ENCODE data around the gene ANKRD61. TPM values are rescaled to one million over a fixed set of nuclear protein-coding genes. Genes with fewer than 3 reads are reported as not detected.
"Not testable (repeated sequence)": the region's sequence is repeated elsewhere in the genome, so short reads cannot be mapped to it uniquely, and the experiment has no call there.

ANKRD61 gene
- total RNA-seq, 1 experiment from 2014 or later, result 0.26 TPM

GRCh38 chr7:6035165-6035564, 4.0 kb downstream of the ANKRD61 start:
- Histone ChIP-seq H3K36me3 (ENCODE audit: low read depth, low read length) (peaks cover 48% of the 10 kb centered on the region), H3K9me2 (replicated peaks; ENCODE audit: low read length) (no peaks in the 10 kb centered on the region), H3K79me2 (ENCODE audit: low read length) (no peaks in the 10 kb centered on the region), H3K9me3 (ENCODE audit: low read length) (no peaks in the 10 kb centered on the region), H2AFZ (ENCODE audit: low read length) (no peak overlapping the region), H3K27me3 (ENCODE audit: low read length) (no peaks in the 10 kb centered on the region), H4K20me1 (ENCODE audit: low read length) (no peaks in the 10 kb centered on the region), H3K4me2 (ENCODE audit: low read length) (no peak overlapping the region), H3K27ac (ENCODE audit: low read length) (no peak overlapping the region), H3F3A (ENCODE audit: low read length, unreplicated experiment) (no peaks in the 10 kb centered on the region), H3K4me1 (ENCODE audit: insufficient read depth, low read length) (no peaks in the 10 kb centered on the region), H3K4me3 (ENCODE audit: low read length) (no peak overlapping the region), H3K9ac (ENCODE audit: low read length) (no peak overlapping the region)
- no peak for TF ChIP-seq CTCF (conservative IDR thresholded peaks at IDR 0.05; ENCODE audit: low read depth, low read length)
- no peak for TF ChIP-seq EZH2 (IDR thresholded peaks at IDR 0.05; ENCODE audit: low read length, unreplicated experiment)
- DNase-seq (no peak), ATAC-seq (no peak)
- intact Hi-C loops (cut with micrococcal nuclease), result no loop called here
- CTCF ChIA-PET, result no interaction called here
- POLR2A ChIA-PET (ENCODE audit: unreplicated experiment), result no interaction called here
- no TSS peak for BruUV-seq (replicated peaks)

GRCh38 chr7:6035686-6036085, 4.5 kb downstream of the ANKRD61 start:
- H3F3A ChIP-seq (ENCODE audit: low read length, unreplicated experiment), result no peaks in the 10 kb centered on the region
- H3K27me3 ChIP-seq (ENCODE audit: low read length), result no peaks in the 10 kb centered on the region
- H3K36me3 ChIP-seq (ENCODE audit: low read depth, low read length), result peaks cover 51% of the 10 kb centered on the region
- H3K9ac ChIP-seq (ENCODE audit: low read length), result no peak overlapping the region
- ChIA-PET CTCF (no interaction called here), POLR2A (ENCODE audit: unreplicated experiment) (no interaction called here)
- no peaks in the 10 kb centered on the region for H3K79me2 ChIP-seq (ENCODE audit: low read length)
- no peak for ATAC-seq
- no peak for TF ChIP-seq CTCF (conservative IDR thresholded peaks at IDR 0.05; ENCODE audit: low read depth, low read length)
- H3K27ac ChIP-seq (ENCODE audit: low read length), result no peak overlapping the region
- H3K9me2 ChIP-seq (replicated peaks; ENCODE audit: low read length), result no peaks in the 10 kb centered on the region
- no peaks in the 10 kb centered on the region for H4K20me1 ChIP-seq (ENCODE audit: low read length)
- no peak overlapping the region for H2AFZ ChIP-seq (ENCODE audit: low read length)
- no peak for DNase-seq
- no peak overlapping the region for H3K4me2 ChIP-seq (ENCODE audit: low read length)
- H3K4me3 ChIP-seq (ENCODE audit: low read length), result no peak overlapping the region
- no peaks in the 10 kb centered on the region for H3K4me1 ChIP-seq (ENCODE audit: insufficient read depth, low read length)
- no TSS peak for BruUV-seq (replicated peaks)
- no peaks in the 10 kb centered on the region for H3K9me3 ChIP-seq (ENCODE audit: low read length)
- intact Hi-C loops (cut with micrococcal nuclease), result no loop called here

DNA sequence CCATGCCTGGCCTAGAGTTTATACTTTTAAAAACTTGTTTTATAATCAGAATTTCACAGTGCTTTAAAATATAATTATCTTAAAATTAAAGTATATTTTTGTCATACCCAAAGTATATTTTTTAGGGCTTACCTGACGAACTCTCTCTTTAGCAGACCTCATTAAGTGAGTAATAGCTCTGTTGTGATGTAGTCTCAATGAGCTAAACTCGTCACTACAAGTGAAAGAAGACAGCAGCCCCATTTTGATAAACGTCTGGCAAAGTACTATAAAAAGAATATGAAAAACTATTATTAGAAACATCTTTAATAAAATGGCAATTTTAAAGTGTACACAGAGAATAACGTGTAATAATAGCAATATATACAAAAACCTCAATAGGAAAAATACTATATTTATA, 18.6 kb downstream of the ANKRD61 start:
- no peaks in the 10 kb centered on the region for H3F3A ChIP-seq (ENCODE audit: low read length, unreplicated experiment)
- no peak for DNase-seq
- H2AFZ ChIP-seq (ENCODE audit: low read length), result no peak overlapping the region
- H3K9ac ChIP-seq (ENCODE audit: low read length), result no peak overlapping the region
- H3K9me2 ChIP-seq (replicated peaks; ENCODE audit: low read length), result no peaks in the 10 kb centered on the region
- H4K20me1 ChIP-seq (ENCODE audit: low read length), result no peaks in the 10 kb centered on the region
- H3K4me2 ChIP-seq (ENCODE audit: low read length), result no peak overlapping the region
- no peak for ATAC-seq
- ChIA-PET CTCF (no interaction called here), POLR2A (ENCODE audit: unreplicated experiment) (no interaction called here)
- H3K36me3 ChIP-seq (ENCODE audit: low read depth, low read length), result peaks cover 22% of the 10 kb centered on the region
- H3K79me2 ChIP-seq (ENCODE audit: low read length), result peaks cover 6% of the 10 kb centered on the region
- H3K9me3 ChIP-seq (ENCODE audit: low read length), result no peaks in the 10 kb centered on the region
- intact Hi-C loops (cut with micrococcal nuclease), result no loop called here
- TF ChIP-seq EZH2phosphoT487 (IDR thresholded peaks at IDR 0.05; ENCODE audit: borderline replicate concordance, low read length), result no peak
- TF ChIP-seq CTCF (conservative IDR thresholded peaks at IDR 0.05; ENCODE audit: low read depth, low read length), result no peak
- TF ChIP-seq EZH2 (IDR thresholded peaks at IDR 0.05; ENCODE audit: low read length, unreplicated experiment), result no peak
- no TSS peak for BruUV-seq (replicated peaks)
- no peak overlapping the region for H3K27ac ChIP-seq (ENCODE audit: low read length)
- no peaks in the 10 kb centered on the region for H3K4me1 ChIP-seq (ENCODE audit: insufficient read depth, low read length)
- H3K27me3 ChIP-seq (ENCODE audit: low read length), result no peaks in the 10 kb centered on the region
- no peak overlapping the region for H3K4me3 ChIP-seq (ENCODE audit: low read length)

DNA sequence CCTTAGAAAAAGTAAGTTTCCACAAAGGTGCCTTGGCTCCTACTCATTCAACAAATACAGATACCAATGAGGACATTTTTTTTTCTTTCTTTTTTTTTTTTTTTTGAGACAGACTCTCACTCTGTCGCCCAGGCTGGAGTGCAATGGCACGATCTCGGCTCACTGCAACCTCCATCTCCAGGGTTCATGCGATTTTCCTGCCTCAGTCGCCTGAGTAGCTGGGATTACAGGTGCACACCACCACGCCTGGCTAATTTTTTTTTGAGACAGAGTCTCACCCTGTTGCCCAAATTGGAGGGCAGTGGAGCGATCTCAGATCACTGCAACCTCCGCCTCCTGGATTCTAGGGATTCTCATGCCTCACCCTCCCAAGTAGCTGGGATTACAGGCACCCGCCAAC, 20.0 kb downstream of the ANKRD61 start:
- Histone ChIP-seq H3K36me3 (ENCODE audit: low read depth, low read length) (peaks cover 17% of the 10 kb centered on the region), H3K79me2 (ENCODE audit: low read length) (peaks cover 21% of the 10 kb centered on the region)
- CTCF ChIA-PET, result interaction anchor here (0.6 kb wide), 1 partner anchor 55 kb away, joined by 11 read pairs; no protein-coding TSS in a partner anchor
- H3K9me2 ChIP-seq (replicated peaks; ENCODE audit: low read length); H3K27ac ChIP-seq (ENCODE audit: low read length); H3K27me3 ChIP-seq (ENCODE audit: low read length); H3K9ac ChIP-seq (ENCODE audit: low read length); H3K4me2 ChIP-seq (ENCODE audit: low read length); H3K4me3 ChIP-seq (ENCODE audit: low read length); H4K20me1 ChIP-seq (ENCODE audit: low read length); H3K4me1 ChIP-seq (ENCODE audit: insufficient read depth, low read length); ATAC-seq; BruUV-seq (replicated peaks); H2AFZ ChIP-seq (ENCODE audit: low read length); H3F3A ChIP-seq (ENCODE audit: low read length, unreplicated experiment); DNase-seq; intact Hi-C loops (cut with micrococcal nuclease); H3K9me3 ChIP-seq (ENCODE audit: low read length): not testable (repeated sequence)
- POLR2A ChIA-PET (ENCODE audit: unreplicated experiment), result interaction anchor here (0.6 kb wide), 1 partner anchor 185 kb away, joined by 8 read pairs; no protein-coding TSS in a partner anchor

Measured in PC-3 (cell line).